Activated naive CD4-positive, alpha-beta T cell treated with anti-CD3 and anti-CD28 coated beads for 36 hours (primary cell): ENCODE data around the gene SRPK1. TPM values are rescaled to one million over a fixed set of nuclear protein-coding genes. Genes with fewer than 3 reads are reported as not detected.
A peak's percentile ranks its signal among the peaks of the same experiment; 100 is the strongest.
"Not testable (repeated sequence)": the region's sequence is repeated elsewhere in the genome, so short reads cannot be mapped to it uniquely, and the experiment has no call there.

Experiments
- CTCF ChIA-PET: fragments of 350-600 bp; sonication (Branson Sonifier 250); formaldehyde crosslinking; loops from one replicate; lab custom pipeline; 2021; ENCODE audit warnings: antibody characterized with exemption; lab: Charles Lee
- DNase-seq: peaks from one replicate; pipeline ENCODE4 v3.0.0-alpha.2; 2020
- H3K27ac Mint-ChIP-seq: one replicate; pipeline ENCODE4 v1.8.0; 2021; ENCODE audit warnings: mild to moderate bottlenecking, mixed read lengths
- H3K27me3 Mint-ChIP-seq: one replicate; pipeline ENCODE4 v1.8.0; 2021; ENCODE audit warnings: low read depth, mixed read lengths
- H3K36me3 Mint-ChIP-seq: one replicate; pipeline ENCODE4 v1.8.0; 2021; ENCODE audit warnings: low read depth, mixed read lengths
- H3K4me1 Mint-ChIP-seq: one replicate; pipeline ENCODE4 v1.8.0; 2021; ENCODE audit warnings: low read depth, mixed read lengths
- H3K4me3 Mint-ChIP-seq: one replicate; pipeline ENCODE4 v1.8.0; 2021; ENCODE audit warnings: mild to moderate bottlenecking, moderate library complexity, mixed read lengths
- H3K9me3 Mint-ChIP-seq: one replicate; pipeline ENCODE4 v1.8.0; 2021; ENCODE audit warnings: mixed read lengths
- intact Hi-C: fragments of 100-400 bp; cut with micrococcal nuclease; formaldehyde crosslinking; loops from one replicate; pipeline ENCODE4 v1.15.1; 2023
- total RNA-seq, 2 experiments: library from RNA; stranded (reverse); gene quantifications; one replicate each; pipeline ENCODE4 v1.2.3, GENCODE V29; 2021

The SRPK1 gene
- total RNA-seq, 2 experiments from 2014 or later: 126 to 127 TPM

GRCh38 chr6:35926509-35927215 is 5.8 kb upstream of the SRPK1 start:
- DNase-seq: no peak
- Mint-ChIP-seq H3K27me3 (no peaks in the 10 kb centered on the region), H3K9me3 (no peaks in the 10 kb centered on the region), H3K4me3 (no peak overlapping the region), H3K27ac (no peak overlapping the region), H3K4me1 (peaks cover 19% of the 10 kb centered on the region), H3K36me3 (no peaks in the 10 kb centered on the region)
- CTCF ChIA-PET: no interaction called here
- intact Hi-C loops: no loop called here

DNA sequence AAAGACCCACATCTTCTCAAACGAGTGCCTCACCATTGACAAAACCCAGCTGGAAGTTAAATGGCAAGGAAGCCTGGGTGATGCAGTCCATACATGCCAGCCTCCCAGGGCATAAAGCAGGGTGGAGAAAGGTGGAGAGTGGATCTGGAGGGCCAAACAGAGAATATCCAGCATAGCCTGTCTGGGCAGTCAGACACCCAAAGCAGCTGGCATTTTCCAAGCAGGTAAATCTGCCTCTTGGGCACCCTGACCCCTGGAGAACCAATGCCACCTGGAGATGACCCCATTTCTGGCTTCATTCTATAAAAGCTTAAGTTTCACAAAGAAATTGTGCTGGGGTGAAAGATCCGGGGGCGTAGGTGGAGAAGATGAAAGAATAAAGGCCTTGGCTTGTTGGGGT is 5.1 kb upstream of the SRPK1 start:
- H3K27me3 Mint-ChIP-seq: no peaks in the 10 kb centered on the region
- H3K4me3 Mint-ChIP-seq: no peak overlapping the region
- intact Hi-C loops: no loop called here
- no peaks in the 10 kb centered on the region for H3K36me3 Mint-ChIP-seq
- CTCF ChIA-PET: interaction anchor here (1.0 kb wide), 1 partner anchor 21 kb away, joined by 5 read pairs; no protein-coding TSS in a partner anchor
- no peak for DNase-seq
- H3K9me3 Mint-ChIP-seq: no peaks in the 10 kb centered on the region
- no peak overlapping the region for H3K27ac Mint-ChIP-seq
- peaks cover 21% of the 10 kb centered on the region for H3K4me1 Mint-ChIP-seq

DNA sequence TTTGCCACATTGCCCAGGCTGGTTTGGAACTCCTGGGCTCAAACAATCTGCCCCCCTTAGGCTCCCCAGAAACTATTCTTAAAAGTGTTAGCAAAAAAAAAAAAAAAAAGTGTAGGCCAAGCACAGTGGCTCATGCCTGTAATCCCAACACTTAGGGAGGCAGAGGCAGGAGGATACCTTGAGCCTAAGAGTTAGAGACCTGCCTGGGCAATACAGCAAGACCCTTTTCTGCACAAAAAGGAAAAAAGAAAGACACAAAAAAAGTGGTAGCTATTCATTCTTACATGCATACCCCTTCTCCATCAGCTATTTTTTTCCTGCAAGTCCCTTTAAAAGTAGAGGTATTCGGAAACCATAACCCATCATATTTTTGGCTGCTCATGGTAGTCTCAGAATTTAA is 3.2 kb upstream of the SRPK1 start:
- peaks cover 21% of the 10 kb centered on the region for H3K4me1 Mint-ChIP-seq
- H3K27ac Mint-ChIP-seq: no peak overlapping the region
- CTCF ChIA-PET: interaction anchor here (0.6 to 0.7 kb wide), 2 partner anchors 32 to 374 kb away, joined by 3 to 4 read pairs; no protein-coding TSS in a partner anchor
- no peaks in the 10 kb centered on the region for H3K9me3 Mint-ChIP-seq
- H3K36me3 Mint-ChIP-seq: peaks cover 7% of the 10 kb centered on the region
- intact Hi-C loops: no loop called here
- H3K27me3 Mint-ChIP-seq: no peaks in the 10 kb centered on the region
- DNase-seq: no peak
- no peak overlapping the region for H3K4me3 Mint-ChIP-seq

DNA sequence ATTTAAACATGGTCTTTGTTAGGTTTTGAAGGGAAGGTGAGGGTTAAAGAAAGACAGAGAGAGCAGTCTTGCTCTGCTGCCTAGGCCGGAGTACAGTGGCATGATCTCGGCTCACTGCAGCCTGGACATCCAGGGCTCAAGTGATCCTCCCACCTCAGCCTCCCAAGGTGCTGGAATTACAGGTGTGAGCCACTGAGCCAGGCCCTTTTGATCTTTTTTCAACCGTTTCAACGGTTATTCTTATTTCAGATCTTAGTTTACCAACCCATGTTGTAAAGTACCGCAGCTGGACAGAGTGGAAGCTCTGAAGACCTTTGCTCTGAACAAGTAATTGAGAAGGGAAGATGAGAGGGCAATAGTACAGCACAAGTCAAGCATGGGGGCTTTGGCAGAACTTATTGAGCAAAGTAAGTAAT is 1.2 kb upstream of the SRPK1 start:
- CTCF ChIA-PET: interaction anchor here (0.6 to 1.5 kb wide), 3 partner anchors 32 to 718 kb away, joined by 3 to 5 read pairs (median 3); no protein-coding TSS in a partner anchor
- Mint-ChIP-seq H3K27me3 (no peaks in the 10 kb centered on the region), H3K4me1 (peaks cover 41% of the 10 kb centered on the region), H3K9me3 (no peaks in the 10 kb centered on the region), H3K36me3 (peaks cover 22% of the 10 kb centered on the region), H3K27ac (no peak overlapping the region), H3K4me3 (peak overlapping the region; percentile 96)
- DNase-seq: no peak
- intact Hi-C loops: no loop called here

- no peaks in the 10 kb centered on the region for H3K27me3 Mint-ChIP-seq
- no peaks in the 10 kb centered on the region for H3K9me3 Mint-ChIP-seq
- peak; percentile 78 for DNase-seq
- peaks cover 43% of the 10 kb centered on the region for H3K4me1 Mint-ChIP-seq
- peak overlapping the region; percentile 98 for H3K27ac Mint-ChIP-seq
- H3K4me3 Mint-ChIP-seq: peak overlapping the region; percentile 99
- peaks cover 28% of the 10 kb centered on the region for H3K36me3 Mint-ChIP-seq
- CTCF ChIA-PET: no interaction called here
- intact Hi-C loops: loop anchor here (1.0 to 5.0 kb wide), 4 partner anchors 32 to 253 kb away; partner anchors contain the start of gene MAPK14
These were observed 809 bp downstream of the SRPK1 start for GRCh38 chr6:35919827-35920751.

GRCh38 chr6:35919085-35919826 is 1.6 kb downstream of the SRPK1 start:
- no peak for DNase-seq
- H3K4me3 Mint-ChIP-seq: peak overlapping the region; percentile 99
- intact Hi-C loops: loop anchor here (1.0 to 5.0 kb wide), 3 partner anchors 33 to 252 kb away; no protein-coding TSS in a partner anchor
- no peaks in the 10 kb centered on the region for H3K27me3 Mint-ChIP-seq
- peaks cover 36% of the 10 kb centered on the region for H3K4me1 Mint-ChIP-seq
- CTCF ChIA-PET: no interaction called here
- peak overlapping the region; percentile 98 for H3K27ac Mint-ChIP-seq
- H3K36me3 Mint-ChIP-seq: peaks cover 30% of the 10 kb centered on the region
- H3K9me3 Mint-ChIP-seq: no peaks in the 10 kb centered on the region

GRCh38 chr6:35916893-35917292 is 4.0 kb downstream of the SRPK1 start:
- CTCF ChIA-PET: interaction anchor here (0.6 to 1.4 kb wide), 3 partner anchors 158 to 225 kb away, joined by 3 to 5 read pairs (median 3); partner anchors contain the start of gene ARMC12
- H3K27ac Mint-ChIP-seq, H3K9me3 Mint-ChIP-seq, DNase-seq, H3K27me3 Mint-ChIP-seq, H3K4me3 Mint-ChIP-seq: not testable (repeated sequence)
- Mint-ChIP-seq H3K4me1 (peaks cover 33% of the 10 kb centered on the region), H3K36me3 (peaks cover 49% of the 10 kb centered on the region)
- intact Hi-C loops: loop anchor here (5.0 kb wide), 2 partner anchors 205 to 250 kb away; no protein-coding TSS in a partner anchor

GRCh38 chr6:35916056-35916455 is 4.8 kb downstream of the SRPK1 start:
- Mint-ChIP-seq H3K36me3 (peaks cover 56% of the 10 kb centered on the region), H3K4me1 (peaks cover 30% of the 10 kb centered on the region), H3K27ac (no peak overlapping the region), H3K4me3 (no peak overlapping the region), H3K27me3 (no peaks in the 10 kb centered on the region), H3K9me3 (no peaks in the 10 kb centered on the region)
- DNase-seq: no peak
- intact Hi-C loops: loop anchor here (5.0 kb wide), 2 partner anchors 206 to 249 kb away; no protein-coding TSS in a partner anchor
- CTCF ChIA-PET: no interaction called here

DNA sequence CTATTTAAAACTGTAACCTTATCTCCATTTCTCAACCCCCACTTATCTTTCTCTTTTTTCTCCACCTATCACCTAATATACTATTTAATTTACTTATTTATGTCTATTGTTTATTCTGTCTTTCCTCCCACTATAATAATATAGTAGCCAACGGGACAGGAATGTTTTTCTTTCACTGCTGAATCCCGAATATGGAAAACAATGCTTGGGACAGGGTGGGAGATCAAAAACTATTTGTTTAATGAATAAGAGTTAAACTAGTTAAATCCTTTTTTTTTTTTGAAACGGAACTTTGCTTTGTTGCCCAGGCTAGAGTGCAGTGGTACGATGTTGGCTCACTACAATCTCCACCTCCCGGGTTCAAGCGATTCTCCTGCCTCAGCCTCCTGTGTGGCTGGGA is 6.4 kb downstream of the SRPK1 start:
- Mint-ChIP-seq H3K36me3 (peaks cover 64% of the 10 kb centered on the region), H3K27ac (no peak overlapping the region), H3K27me3 (no peaks in the 10 kb centered on the region), H3K4me3 (no peak overlapping the region), H3K9me3 (peaks cover 4% of the 10 kb centered on the region), H3K4me1 (peaks cover 32% of the 10 kb centered on the region)
- no peak for DNase-seq
- CTCF ChIA-PET: no interaction called here
- intact Hi-C loops: no loop called here

DNA sequence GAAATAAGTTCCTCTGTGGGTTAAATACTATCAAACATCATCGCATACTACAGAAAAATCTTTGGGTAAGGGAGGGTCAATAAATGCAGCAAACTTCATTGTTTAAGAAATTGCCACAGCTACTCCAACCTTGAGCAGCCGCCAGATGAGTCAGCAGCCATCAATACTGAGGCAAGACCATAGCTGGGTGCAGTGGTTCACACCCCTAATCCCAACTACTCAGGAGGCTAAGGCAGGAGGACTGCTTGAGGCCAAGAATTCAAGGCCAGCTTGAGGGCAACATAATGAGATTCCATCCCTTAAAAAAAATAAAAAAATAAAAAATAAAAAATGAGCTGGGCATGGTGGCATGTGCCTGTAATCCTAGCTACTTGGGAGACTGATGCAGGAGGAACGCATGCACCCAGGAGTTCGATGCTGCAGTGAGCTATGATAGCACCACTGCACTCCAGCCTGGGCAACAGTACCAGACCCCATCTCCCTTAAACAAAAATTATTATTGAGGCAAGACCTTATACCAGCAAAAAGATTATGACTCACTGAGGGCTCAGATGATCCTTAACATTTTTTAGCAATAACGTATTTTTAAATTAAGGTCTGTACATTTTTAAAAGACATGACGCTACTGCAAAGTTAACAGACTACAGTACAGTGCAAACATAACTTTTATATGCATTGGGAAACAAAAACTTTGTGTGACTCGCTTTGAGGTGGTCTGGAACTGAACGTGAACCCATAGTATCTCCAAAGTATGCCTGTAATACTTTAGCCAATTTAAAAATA is 8.8 kb downstream of the SRPK1 start:
- Mint-ChIP-seq H3K27me3 (no peaks in the 10 kb centered on the region), H3K4me3 (no peak overlapping the region), H3K36me3 (peaks cover 67% of the 10 kb centered on the region), H3K27ac (no peak overlapping the region), H3K4me1 (peaks cover 22% of the 10 kb centered on the region), H3K9me3 (peaks cover 17% of the 10 kb centered on the region)
- CTCF ChIA-PET: interaction anchor here (0.6 kb wide), 2 partner anchors 44 to 301 kb away, joined by 3 to 4 read pairs; no protein-coding TSS in a partner anchor
- intact Hi-C loops: no loop called here
- DNase-seq: no peak

DNA sequence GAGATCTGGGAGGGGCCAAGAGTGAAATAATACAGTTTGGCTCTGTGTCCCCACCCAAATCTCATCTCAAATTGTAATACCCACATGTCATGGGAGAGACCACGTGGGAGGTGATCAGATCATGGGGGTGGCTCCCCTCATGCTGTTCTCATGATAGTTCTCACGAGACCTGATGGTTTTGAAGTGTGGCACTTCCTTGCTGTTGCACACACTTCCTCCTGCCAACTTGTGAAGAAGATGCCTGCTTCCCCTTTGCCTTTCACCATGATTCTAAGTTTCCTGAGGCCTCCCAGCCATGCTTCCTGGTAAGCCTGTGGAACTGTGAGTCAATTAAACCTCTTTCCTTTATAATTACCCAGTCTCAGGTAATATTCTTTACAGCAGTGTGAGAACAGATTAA is 11.3 kb downstream of the SRPK1 start:
- H3K9me3 Mint-ChIP-seq: peaks cover 17% of the 10 kb centered on the region
- H3K4me3 Mint-ChIP-seq, DNase-seq, intact Hi-C loops, CTCF ChIA-PET, H3K27me3 Mint-ChIP-seq, H3K27ac Mint-ChIP-seq: not testable (repeated sequence)
- peaks cover 28% of the 10 kb centered on the region for H3K4me1 Mint-ChIP-seq
- H3K36me3 Mint-ChIP-seq: peaks cover 66% of the 10 kb centered on the region
